ENCODE data around the gene XYLT1. TPM values are rescaled to one million over a fixed set of nuclear protein-coding genes. Genes with fewer than 3 reads are reported as not detected.

Gene XYLT1
- total RNA-seq, 3 donors from 2014 or later (not counting 1 experiment from before 2014, with no cell fraction given): 40.9 to 55.5 (median 43.8) TPM

GRCh38 chr16:17437127-17437720, 33.5 kb downstream of the XYLT1 start:
- no peaks in the 10 kb centered on the region for H3K27me3 Mint-ChIP-seq (ENCODE audit: low read depth in 2 of 2)
- intact Hi-C loops (cut with micrococcal nuclease): loop anchor here (2.0 to 5.0 kb wide), 2 partner anchors 18 to 35 kb away; no protein-coding TSS in a partner anchor
- ATAC-seq (no peak), DNase-seq (no peak)
- peak overlapping the region; percentile 16 to 47 for H3K27ac Mint-ChIP-seq
- Histone ChIP-seq H3K27ac (ENCODE audit: low read length) (no peak overlapping the region), H3K4me1 (ENCODE audit: control insufficient read depth, insufficient read depth, low read length) (peaks cover 31% of the 10 kb centered on the region), H3K27me3 (ENCODE audit: control insufficient read depth, insufficient read depth, low read length) (no peaks in the 10 kb centered on the region), H3K36me3 (ENCODE audit: control insufficient read depth, insufficient read depth, low read length) (no peaks in the 10 kb centered on the region), H3K9me3 (ENCODE audit: control insufficient read depth, insufficient read depth, low read length) (no peaks in the 10 kb centered on the region), H3K4me3 (ENCODE audit: low read length) (no peak overlapping the region)
- peak overlapping the region; percentile 38 for H3K4me3 Mint-ChIP-seq
- 97% methylated on average over 8 of the region's 13 CpGs for WGBS (ENCODE audit: insufficient coverage)
- H3K36me3 Mint-ChIP-seq: no peaks in the 10 kb centered on the region
- TF ChIP-seq CTCF (IDR thresholded peaks at IDR 0.05): no peak
- H3K4me1 Mint-ChIP-seq: peaks cover 75 to 88% of the 10 kb centered on the region in 2 donors
- no peaks in the 10 kb centered on the region for H3K9me3 Mint-ChIP-seq

- H3K4me1 Mint-ChIP-seq: peaks cover 75 to 91% of the 10 kb centered on the region in 2 donors
- no peak for TF ChIP-seq CTCF (IDR thresholded peaks at IDR 0.05)
- H3K27ac Mint-ChIP-seq: no peak overlapping the region
- H3K4me1 ChIP-seq (ENCODE audit: control insufficient read depth, insufficient read depth, low read length): peaks cover 29% of the 10 kb centered on the region
- DNase-seq: no peak
- H3K9me3 ChIP-seq (ENCODE audit: control insufficient read depth, insufficient read depth, low read length): no peaks in the 10 kb centered on the region
- 76% methylated on average over 5 of the region's 5 CpGs for WGBS (ENCODE audit: insufficient coverage)
- H3K4me3 ChIP-seq (ENCODE audit: low read length): no peak overlapping the region
- H3K27ac ChIP-seq (ENCODE audit: low read length): no peak overlapping the region
- no peaks in the 10 kb centered on the region for H3K36me3 Mint-ChIP-seq
- H3K4me3 Mint-ChIP-seq: no peak overlapping the region
- intact Hi-C loops (cut with micrococcal nuclease): loop anchor here (5.0 kb wide), 1 partner anchor 33 kb away; no protein-coding TSS in a partner anchor
- H3K9me3 Mint-ChIP-seq: no peaks in the 10 kb centered on the region
- no peaks in the 10 kb centered on the region for H3K27me3 Mint-ChIP-seq (ENCODE audit: low read depth in 2 of 2)
- ATAC-seq: no peak
- H3K27me3 ChIP-seq (ENCODE audit: control insufficient read depth, insufficient read depth, low read length): no peaks in the 10 kb centered on the region
- no peaks in the 10 kb centered on the region for H3K36me3 ChIP-seq (ENCODE audit: control insufficient read depth, insufficient read depth, low read length)
Observed at GRCh38 chr16:17435318-17435717, 35.4 kb downstream of the XYLT1 start.

GRCh38 chr16:17433577-17434451, 36.9 kb downstream of the XYLT1 start:
- H3K4me3 ChIP-seq (ENCODE audit: low read length): no peak overlapping the region
- H3K27me3 Mint-ChIP-seq (ENCODE audit: low read depth in 2 of 2): no peaks in the 10 kb centered on the region
- no peaks in the 10 kb centered on the region for H3K36me3 ChIP-seq (ENCODE audit: control insufficient read depth, insufficient read depth, low read length)
- H3K4me1 Mint-ChIP-seq: peaks cover 60 to 76% of the 10 kb centered on the region in 2 donors
- no peaks in the 10 kb centered on the region for H3K36me3 Mint-ChIP-seq
- H3K27ac Mint-ChIP-seq: no peak overlapping the region
- H3K4me1 ChIP-seq (ENCODE audit: control insufficient read depth, insufficient read depth, low read length): peaks cover 16% of the 10 kb centered on the region
- no peaks in the 10 kb centered on the region for H3K27me3 ChIP-seq (ENCODE audit: control insufficient read depth, insufficient read depth, low read length)
- no peak for ATAC-seq
- intact Hi-C loops (cut with micrococcal nuclease): loop anchor here (5.0 kb wide), 1 partner anchor 47 kb away; no protein-coding TSS in a partner anchor
- H3K27ac ChIP-seq (ENCODE audit: low read length): no peak overlapping the region
- WGBS (ENCODE audit: insufficient coverage): 100% methylated on average over 13 of the region's 13 CpGs
- no peak for TF ChIP-seq CTCF (IDR thresholded peaks at IDR 0.05)
- H3K4me3 Mint-ChIP-seq: no peak overlapping the region
- no peaks in the 10 kb centered on the region for H3K9me3 ChIP-seq (ENCODE audit: control insufficient read depth, insufficient read depth, low read length)
- no peaks in the 10 kb centered on the region for H3K9me3 Mint-ChIP-seq
- no peak for DNase-seq

All from natural killer cell (primary cell).